ENCODE data around the gene CFAP161.
"Not testable (repeated sequence)": the region's sequence is repeated elsewhere in the genome, so short reads cannot be mapped to it uniquely, and the experiment has no call there.

Gene CFAP161

GRCh38 chr15:81155375-81156218 is 21.5 kb downstream of the CFAP161 start:
- H3K4me3 ChIP-seq (replicated peaks; ENCODE audit: low read depth, low read length), result no peak overlapping the region
- TF ChIP-seq CTCF (IDR thresholded peaks at IDR 0.05; ENCODE audit: low read length, missing control alignments), result peak; percentile 81
- DNase-seq (ENCODE audit: low read depth), result peak; percentile 86

- DNase-seq (ENCODE audit: low read depth), result no peak
- no peak overlapping the region for H3K4me3 ChIP-seq (replicated peaks; ENCODE audit: low read depth, low read length)
- no peak for TF ChIP-seq CTCF (IDR thresholded peaks at IDR 0.05; ENCODE audit: low read length, missing control alignments)
These were observed 22.3 kb downstream of the CFAP161 start for GRCh38 chr15:81156324-81156723.

DNA sequence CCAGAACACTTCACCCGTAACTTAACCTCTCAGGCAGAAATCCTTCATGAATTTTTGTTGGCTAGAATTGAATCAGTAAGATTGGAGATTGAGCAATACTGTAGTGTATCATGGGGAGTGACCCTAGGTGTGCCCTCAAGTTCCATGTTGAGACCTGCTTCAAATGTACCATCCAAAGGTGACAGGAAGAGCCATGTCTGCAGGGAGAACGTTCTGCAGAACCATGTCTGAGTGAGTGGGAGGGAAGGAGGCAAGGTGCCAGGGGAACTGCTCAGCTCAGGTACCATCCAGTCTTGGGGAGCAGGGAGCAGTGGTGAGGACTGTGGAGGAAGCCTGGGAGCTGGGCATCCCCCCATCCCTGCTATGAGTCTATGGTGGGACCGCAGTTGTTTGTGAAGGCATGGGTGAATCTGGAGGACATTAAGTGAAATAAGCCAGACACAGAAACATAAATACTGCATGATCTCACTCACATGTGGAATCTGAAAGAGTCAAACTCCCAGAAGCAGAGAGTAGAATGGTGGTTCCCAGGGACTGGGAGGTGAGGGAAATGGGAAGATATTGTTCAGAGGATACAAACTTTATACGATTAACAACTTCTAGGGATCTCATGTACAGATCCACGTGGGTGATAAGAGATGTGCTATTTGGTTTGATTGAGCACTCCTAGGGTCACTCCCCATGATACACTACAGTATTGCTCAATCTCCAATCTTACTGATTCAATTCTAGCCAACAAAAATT is 23.3 kb downstream of the CFAP161 start:
- H3K4me3 ChIP-seq (replicated peaks; ENCODE audit: low read depth, low read length), result no peak overlapping the region
- no peak for TF ChIP-seq CTCF (IDR thresholded peaks at IDR 0.05; ENCODE audit: low read length, missing control alignments)
- peak; percentile 29 for DNase-seq (ENCODE audit: low read depth)

DNA sequence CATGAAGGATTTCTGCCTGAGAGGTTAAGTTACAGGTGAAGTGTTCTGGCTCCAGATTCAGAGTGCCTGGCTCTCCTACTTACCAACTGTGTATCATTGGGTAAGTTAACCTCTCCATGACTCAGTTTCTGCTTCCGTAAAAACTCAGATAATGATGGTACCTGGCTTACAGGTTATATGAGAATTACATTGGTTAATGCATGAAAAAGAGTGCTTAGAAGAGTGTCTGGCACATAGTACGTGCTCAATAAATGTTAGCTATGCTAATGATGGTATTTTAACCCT is 23.8 kb downstream of the CFAP161 start:
- H3K4me3 ChIP-seq (replicated peaks; ENCODE audit: low read depth, low read length), result no peak overlapping the region
- DNase-seq (ENCODE audit: low read depth), result no peak
- no peak for TF ChIP-seq CTCF (IDR thresholded peaks at IDR 0.05; ENCODE audit: low read length, missing control alignments)

DNA sequence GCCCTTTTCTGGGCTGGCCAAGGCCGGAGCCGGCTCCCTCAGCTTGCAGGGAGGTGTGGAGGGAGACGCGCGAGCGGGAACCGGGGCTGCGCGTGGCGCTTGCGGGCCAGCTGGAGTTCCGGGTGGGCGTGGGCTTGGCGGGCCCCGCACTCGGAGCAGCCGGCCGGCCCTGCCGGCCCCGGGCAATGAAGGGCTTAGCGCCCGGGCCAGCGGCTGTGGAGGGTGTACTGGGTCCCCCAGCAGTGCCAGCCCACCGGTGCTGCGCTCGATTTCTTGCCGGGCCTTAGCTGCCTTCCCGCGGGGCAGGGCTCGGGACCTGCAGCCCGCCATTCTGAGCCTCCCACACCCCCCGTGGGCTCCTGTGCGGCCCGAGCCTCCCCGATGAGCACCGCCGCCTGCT is 24.5 kb downstream of the CFAP161 start:
- not testable (repeated sequence) for H3K4me3 ChIP-seq (replicated peaks; ENCODE audit: low read depth, low read length); DNase-seq (ENCODE audit: low read depth)

GRCh38 chr15:81160312-81161159 is 26.5 kb downstream of the CFAP161 start:
- peak; percentile 96 for DNase-seq (ENCODE audit: low read depth)
- H3K4me3 ChIP-seq (replicated peaks; ENCODE audit: low read depth, low read length), result no peak overlapping the region
- TF ChIP-seq CTCF (IDR thresholded peaks at IDR 0.05; ENCODE audit: low read length, missing control alignments), result no peak

DNA sequence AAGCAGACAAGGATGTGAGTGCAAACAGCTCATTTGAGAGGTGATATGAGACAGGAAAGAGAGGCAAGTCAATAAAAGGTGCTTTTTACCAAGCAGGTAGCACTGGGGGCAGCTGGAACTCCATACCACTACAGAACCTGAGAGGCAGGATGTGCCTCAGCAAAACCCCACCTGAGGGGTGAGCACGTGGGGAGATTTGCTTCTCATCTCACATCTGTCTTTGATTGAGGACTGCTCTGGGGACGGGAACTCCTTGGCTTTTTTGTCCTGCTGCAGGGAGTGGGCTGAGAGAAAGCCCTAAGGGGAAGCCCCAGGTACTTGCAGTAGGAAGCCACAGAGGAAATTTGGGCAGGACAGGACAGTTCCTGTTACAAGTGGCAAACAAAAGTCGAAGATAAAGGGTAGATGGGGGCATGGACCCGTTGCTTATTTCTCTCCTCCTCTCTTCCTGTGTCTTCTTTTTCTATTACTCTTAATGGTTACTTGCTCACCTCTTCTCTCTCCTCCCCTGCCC is 27.1 kb downstream of the CFAP161 start:
- no peak overlapping the region for H3K4me3 ChIP-seq (replicated peaks; ENCODE audit: low read depth, low read length)
- no peak for DNase-seq (ENCODE audit: low read depth)
- no peak for TF ChIP-seq CTCF (IDR thresholded peaks at IDR 0.05; ENCODE audit: low read length, missing control alignments)
